Stimulated activated CD4-positive, alpha-beta T cell treated with anti-CD3 and anti-CD28 coated beads, Interleukin-1b, Interleukin-23, amount 100 ng/mL, for 4 hours (primary cell): ENCODE results near the gene DOK6.
"Not testable (repeated sequence)": the region's sequence is repeated elsewhere in the genome, so short reads cannot be mapped to it uniquely, and the experiment has no call there.

ENCODE experiments used
- DNase-seq, 2 donors: peaks; one replicate each; pipeline ENCODE4 v3.0.0-alpha.2; 2020; ENCODE audit warnings: low read depth in 2 of 2

Gene DOK6

GRCh38 chr18:69626171-69626570 is 225.5 kb downstream of the DOK6 start:
- no peak for DNase-seq

- no peak for DNase-seq
Measured at GRCh38 chr18:69626643-69627242, 226.1 kb downstream of the DOK6 start.

GRCh38 chr18:69628774-69629359 is 228.2 kb downstream of the DOK6 start:
- DNase-seq, result no peak

GRCh38 chr18:69631281-69631680 is 230.6 kb downstream of the DOK6 start:
- no peak for DNase-seq

- no peak for DNase-seq
Measured at GRCh38 chr18:69635482-69635881, 234.8 kb downstream of the DOK6 start.

GRCh38 chr18:69636529-69637301 is 236.0 kb downstream of the DOK6 start:
- no peak for DNase-seq

GRCh38 chr18:69638056-69638455 is 237.4 kb downstream of the DOK6 start:
- no peak for DNase-seq

GRCh38 chr18:69647702-69648101 is 247.0 kb downstream of the DOK6 start:
- DNase-seq, result no peak

GRCh38 chr18:69648486-69648885 is 247.8 kb downstream of the DOK6 start:
- no peak for DNase-seq

- DNase-seq, result no peak
Measured at GRCh38 chr18:69649684-69650083, 249.0 kb downstream of the DOK6 start.

GRCh38 chr18:69651243-69651642 is 250.6 kb downstream of the DOK6 start:
- DNase-seq, result no peak

- no peak for DNase-seq
Measured at GRCh38 chr18:69655816-69656215, 255.1 kb downstream of the DOK6 start.

GRCh38 chr18:69658103-69658502 is 257.4 kb downstream of the DOK6 start:
- DNase-seq, result no peak

GRCh38 chr18:69658685-69659084 is 258.0 kb downstream of the DOK6 start:
- no peak for DNase-seq

- DNase-seq, result no peak
Measured at GRCh38 chr18:69659142-69659651, 258.5 kb downstream of the DOK6 start.

- DNase-seq, result not testable (repeated sequence)
Measured at GRCh38 chr18:69662090-69662489, 261.4 kb downstream of the DOK6 start.

- no peak for DNase-seq
Measured at GRCh38 chr18:69664399-69664798, 263.7 kb downstream of the DOK6 start.

- no peak for DNase-seq
Measured at GRCh38 chr18:69674292-69674877, 273.7 kb downstream of the DOK6 start.

- no peak for DNase-seq
Measured at GRCh38 chr18:69674966-69675365, 274.3 kb downstream of the DOK6 start.

GRCh38 chr18:69677595-69677994 is 276.9 kb downstream of the DOK6 start:
- DNase-seq, result no peak

- DNase-seq, result no peak
Measured at GRCh38 chr18:69680123-69680522, 279.4 kb downstream of the DOK6 start.

- DNase-seq, result no peak
Measured at GRCh38 chr18:69683176-69683575, 282.5 kb downstream of the DOK6 start.

- no peak for DNase-seq
Measured at GRCh38 chr18:69684789-69685188, 284.1 kb downstream of the DOK6 start.
